GM12874 (cell line): ENCODE results near the gene PIGB.

Experiments
- CTCF ChIP-seq: IDR thresholded peaks from 2 replicates; pipeline ENCODE4 v1.5.1; 2011; ENCODE audit warnings: low read depth, mild to moderate bottlenecking, control low read depth, low read length, moderate library complexity; ENCODE audit not compliant: insufficient read depth

PIGB gene

GRCh38 chr15:55349282-55349681 is 30.3 kb downstream of the PIGB start:
- no peak for TF ChIP-seq CTCF

- TF ChIP-seq CTCF = no peak
Measured at GRCh38 chr15:55353025-55353424, 34.0 kb downstream of the PIGB start.

- no peak for TF ChIP-seq CTCF
Measured at GRCh38 chr15:55356985-55357585, 38.1 kb downstream of the PIGB start.

GRCh38 chr15:55357774-55358173 is 38.8 kb downstream of the PIGB start:
- TF ChIP-seq CTCF = no peak

- TF ChIP-seq CTCF = no peak
Measured at GRCh38 chr15:55358471-55358870, 39.4 kb downstream of the PIGB start.

- TF ChIP-seq CTCF = no peak
Measured at GRCh38 chr15:55360256-55360655, 41.2 kb downstream of the PIGB start.

GRCh38 chr15:55361048-55361447 is 42.0 kb downstream of the PIGB start:
- TF ChIP-seq CTCF = no peak
